ENCODE results near the gene UCKL1.
"Not testable (repeated sequence)": the region's sequence is repeated elsewhere in the genome, so short reads cannot be mapped to it uniquely, and the experiment has no call there.

Gene UCKL1

DNA sequence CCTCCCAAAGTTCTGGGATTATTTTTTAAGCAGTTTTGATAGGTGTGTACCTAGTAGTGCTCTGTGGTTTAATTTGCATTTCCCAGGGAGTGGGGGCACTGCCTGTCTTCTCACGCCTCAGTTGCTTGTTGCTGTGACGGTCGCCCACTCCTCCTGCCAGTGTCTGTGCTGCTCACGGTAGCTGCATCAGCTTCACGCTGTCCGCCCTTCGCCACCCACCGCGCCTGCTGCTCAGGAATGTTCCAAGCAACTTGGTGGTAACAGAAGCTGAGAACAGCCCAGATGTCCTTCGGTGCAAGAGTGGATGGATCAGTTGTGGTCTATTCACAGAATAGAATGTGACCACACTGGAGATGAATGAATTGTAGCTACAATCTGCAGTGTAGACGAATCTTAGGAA lies 38.4 kb downstream of the UCKL1 start:
- DNase-seq = no peak

DNA sequence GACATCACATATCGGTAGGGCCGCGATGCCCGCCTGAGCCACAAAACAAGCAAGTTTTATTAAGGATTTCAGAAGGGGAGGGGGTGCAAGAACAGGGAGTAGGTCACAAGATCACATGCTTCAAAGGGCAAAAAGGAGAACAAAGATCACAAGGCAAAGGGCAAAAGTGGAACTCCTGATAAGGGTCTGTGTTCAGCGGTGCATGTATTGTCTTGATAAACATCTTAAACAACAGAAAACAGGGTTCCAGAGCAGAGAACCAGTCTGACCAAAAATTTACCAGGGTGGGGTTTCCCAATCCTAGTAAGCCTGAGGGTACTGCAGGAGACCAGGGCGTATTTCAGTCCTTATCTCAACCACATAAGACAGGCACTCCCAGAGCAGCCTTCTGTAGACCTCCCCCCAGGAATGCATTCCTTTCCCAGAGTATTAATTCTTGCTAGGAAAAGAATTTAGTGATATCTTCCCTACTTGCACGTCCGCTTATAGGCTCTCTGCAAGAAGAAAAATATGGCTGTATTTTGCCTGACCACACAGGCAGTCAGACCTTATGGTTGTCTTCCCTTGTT lies 39.8 kb downstream of the UCKL1 start:
- DNase-seq = not testable (repeated sequence)

DNA sequence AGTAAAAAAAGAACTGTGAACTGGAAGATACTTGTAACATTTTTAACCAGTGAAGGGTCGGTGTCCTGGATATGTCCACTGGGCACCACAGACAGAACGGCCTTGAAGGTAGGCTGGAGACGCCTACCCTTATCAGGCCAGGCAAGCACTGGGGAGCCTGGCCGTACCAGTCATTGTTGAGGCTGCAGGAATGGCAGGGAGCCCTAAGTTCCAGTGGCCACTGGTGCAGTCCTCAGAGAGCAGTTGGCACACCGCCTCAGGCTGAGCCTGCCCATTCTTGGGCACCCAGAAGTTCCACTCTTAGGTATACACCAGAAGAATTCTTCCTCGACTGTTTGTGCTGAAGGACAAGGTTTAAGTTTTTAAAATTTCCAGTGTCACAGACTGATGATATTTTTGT lies 40.7 kb downstream of the UCKL1 start:
- no peak for DNase-seq

DNA sequence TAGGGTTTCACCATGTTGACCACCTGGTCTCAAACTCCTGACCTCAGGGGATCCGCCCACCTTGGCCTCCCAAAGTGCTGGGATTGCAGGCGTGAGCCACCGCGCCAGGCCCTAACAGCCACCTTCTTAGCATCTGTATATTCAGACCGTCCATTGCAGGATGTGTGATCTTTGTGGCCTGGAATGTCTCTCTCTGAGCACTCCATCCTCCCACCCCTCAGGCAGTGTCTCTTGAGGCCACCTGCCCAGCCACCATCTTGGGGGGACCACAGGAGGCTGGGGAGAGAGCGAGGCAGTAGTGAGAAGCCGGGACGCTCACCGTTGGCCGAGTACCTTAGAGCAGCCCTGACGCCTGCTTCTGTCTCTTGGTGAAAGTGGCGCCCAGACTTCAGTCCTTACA lies 42.4 kb downstream of the UCKL1 start:
- DNase-seq = no peak

DNA sequence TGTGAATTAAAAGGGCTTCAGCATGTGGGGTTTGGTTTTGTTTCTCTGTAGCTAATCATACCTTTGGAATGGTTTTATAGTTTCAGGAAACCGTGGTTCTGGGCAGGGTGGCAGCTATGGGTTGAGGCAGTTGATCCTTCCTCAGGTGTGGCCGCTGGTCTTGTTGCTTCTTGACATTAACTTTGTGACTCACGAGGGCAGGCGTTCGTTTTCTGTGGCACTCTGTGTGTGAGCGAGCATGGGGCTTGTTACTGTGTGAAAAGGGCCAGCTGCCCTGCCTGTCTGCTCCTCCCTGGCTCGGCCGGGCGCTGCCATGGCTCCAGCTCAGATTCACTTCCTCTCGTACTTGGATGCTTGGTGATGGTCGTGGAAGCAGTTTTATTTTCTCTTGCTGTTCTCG lies 45.0 kb downstream of the UCKL1 start:
- DNase-seq = no peak

DNA sequence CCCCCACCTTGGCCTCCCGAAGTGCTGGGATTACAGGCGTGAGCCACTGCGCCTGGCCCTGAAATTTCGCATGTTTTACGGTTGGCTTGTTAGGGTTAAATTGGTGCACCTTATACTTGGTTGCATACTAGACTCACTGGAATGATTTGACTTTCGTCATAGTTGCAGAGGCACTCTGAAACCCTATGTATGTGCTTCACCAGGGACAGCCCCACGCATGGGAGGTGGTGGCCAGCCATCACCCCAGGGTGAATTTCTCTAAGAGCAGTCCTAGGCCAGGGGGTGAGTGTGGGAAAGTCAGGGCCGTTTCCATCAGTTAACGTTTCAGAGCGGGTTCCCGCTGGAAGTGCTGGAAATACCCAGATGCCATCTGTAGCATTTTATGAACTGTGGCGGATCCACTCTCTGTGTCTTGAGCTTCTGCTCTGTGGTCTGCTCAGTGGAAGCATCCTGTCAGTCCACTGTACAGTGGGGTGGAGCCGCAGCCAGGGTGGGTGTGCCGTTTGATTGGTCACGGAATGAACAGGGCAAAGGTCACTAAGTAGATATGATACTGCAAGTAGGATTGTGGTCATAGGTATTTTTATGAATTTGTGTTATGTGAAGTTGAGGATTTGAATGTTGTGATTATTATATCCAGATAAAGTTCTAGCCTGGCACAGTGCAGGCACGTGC lies 48.1 kb downstream of the UCKL1 start:
- no peak for DNase-seq

DNA sequence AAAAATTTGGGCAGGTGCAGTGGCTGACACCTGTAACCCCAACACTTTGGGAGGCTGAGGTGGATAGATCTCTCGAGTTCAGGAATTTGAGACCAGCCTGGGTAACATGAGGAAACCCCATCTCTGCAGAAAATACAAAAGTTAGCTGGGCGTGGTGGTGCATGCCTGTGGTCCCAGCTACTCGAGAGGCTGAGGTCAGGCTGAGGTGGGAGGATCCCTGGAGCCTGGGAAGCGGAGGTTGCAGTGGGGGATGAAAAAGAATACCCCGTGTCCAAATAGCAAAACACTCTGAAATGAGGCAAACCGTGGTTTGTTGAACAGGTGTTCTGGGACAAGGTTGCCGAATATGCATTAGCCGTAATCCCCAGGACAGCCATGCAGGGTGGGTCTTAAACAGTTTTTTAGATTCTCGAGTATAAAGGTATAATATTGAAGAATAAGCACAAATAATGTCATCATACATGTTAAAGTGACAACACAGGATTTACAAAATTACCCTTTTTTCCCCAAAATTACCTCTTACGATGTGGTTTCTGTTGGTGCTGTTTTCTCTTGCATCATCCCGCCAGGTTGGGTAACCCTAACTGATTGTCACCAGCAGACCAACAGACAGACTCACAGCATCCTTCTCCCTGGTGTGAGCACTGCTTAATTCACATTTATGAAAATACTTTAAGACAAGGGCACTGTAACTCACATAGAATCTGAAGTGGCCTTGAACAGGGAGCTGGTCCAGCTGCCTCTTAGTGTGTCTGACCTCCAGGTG lies 52.2 kb downstream of the UCKL1 start:
- DNase-seq = no peak

DNA sequence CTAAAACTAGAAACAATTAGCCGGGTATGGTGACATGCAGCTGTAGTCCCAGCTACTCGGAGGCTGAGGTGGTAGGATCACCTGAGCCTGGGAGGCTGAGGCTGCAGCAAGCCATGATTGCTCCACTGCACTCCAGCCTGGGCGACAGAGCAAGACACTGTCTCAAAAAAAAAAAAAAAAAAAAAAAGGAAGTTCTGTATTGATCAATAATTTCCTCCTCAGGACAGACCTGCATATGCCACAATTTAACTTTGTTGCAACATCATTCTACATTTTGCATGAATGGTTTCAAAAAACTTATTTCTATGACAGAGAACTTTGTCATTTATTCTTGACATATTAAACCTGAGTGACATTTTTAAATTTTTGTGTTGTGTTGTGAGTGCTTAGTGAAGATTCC lies 55.8 kb downstream of the UCKL1 start:
- DNase-seq = peak in 1 of 2 experiments; percentile 9

DNA sequence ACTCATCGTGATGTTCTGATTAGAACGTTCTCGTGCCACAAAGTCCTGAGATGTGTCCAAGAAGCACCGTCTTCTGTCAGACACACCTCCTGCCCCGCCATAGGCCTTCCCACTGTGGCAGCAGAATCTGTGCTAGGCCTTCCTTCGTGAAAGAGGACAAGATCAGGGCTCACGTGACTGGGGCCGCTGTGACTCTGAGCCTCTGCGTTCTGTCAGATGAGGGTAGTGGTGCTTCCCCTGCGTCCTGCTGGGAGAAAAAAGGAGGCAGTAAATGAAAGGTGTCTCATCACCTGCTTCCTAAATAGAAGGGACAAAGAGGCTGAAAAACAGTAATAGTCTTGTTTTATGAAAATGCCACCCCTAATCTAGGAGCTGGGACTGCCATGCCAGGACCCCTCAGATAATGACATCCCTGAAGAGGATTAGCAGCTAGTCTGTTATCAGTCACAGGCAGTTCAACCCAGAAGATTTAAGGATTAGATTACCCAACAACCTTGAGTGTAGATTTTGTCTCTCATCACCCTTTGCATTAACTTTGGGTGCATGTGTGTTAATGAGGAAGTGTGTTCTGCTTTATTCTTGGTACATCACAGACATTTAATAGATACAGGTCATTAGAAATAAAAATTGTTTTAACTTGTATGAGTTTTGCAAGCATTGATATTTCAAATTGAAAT lies 57.2 kb downstream of the UCKL1 start:
- peak in 1 of 2 experiments; percentile 20 for DNase-seq

DNA sequence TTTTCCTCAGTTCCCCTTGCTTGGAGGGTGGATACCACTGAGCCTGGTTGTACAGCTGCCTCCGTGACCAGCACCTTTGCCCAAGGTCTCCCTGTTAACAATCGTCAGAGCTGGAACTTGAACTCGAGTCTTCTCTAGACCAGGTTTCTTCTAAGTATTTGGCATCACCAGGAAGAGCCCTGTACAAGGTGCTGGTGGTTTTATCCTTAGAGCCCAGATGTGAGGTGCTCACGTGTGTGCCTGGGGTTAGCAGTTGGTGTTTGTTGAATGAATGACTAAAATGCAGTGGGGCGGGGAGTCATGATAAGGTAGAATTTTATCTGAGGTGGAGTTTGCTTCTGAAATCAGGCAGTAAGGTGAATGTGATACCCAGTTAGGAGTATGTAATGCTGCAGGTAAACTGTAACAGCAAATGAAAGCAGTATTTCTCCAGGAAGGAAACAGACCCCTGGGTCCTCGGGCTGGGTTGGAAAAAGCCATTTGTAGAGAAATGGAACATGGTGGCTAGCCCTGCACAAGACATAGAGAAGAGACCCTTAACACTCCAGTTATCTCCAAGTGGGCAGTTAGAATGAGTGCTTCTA lies 58.1 kb downstream of the UCKL1 start:
- DNase-seq = no peak

DNA sequence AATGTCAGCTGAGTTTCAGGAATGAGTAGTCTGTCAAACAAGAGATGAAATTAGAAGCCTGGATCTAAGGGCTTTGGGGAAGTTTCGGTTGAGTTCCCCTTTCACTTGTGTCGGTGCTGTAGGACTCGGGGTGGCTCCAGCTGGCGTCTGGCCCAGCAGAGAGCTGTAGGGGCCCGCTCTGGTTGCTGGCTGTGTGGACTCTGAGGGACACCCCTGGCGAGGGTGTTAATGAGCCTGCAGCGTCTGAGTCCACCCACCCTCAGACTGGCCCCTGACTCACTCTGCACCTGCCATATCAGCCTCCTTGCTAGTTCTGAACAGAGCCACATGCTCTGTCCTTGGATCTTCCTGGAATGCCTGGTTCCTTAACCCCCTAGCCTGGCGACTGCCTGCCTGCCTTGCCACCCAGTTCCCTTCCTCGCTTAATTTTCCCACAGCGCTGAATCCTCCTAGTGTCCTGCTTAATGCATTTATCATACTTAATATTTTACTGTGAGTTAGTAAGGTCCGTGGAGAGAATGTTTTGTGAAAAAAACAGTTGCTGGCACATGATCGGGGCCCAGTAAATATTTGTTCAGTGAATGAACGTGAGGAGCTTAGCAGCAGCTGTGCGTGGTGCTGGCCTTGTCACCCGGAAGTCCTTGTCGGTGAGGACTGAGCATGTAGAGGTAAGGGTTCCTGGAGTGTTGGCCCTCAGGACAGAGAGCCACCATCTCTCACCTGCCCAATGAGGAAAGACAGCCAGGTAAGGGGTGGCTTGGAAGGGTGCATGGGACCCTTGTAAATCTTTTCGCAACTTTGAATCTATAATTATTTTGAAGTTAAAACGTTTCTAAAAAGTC lies 59.7 kb downstream of the UCKL1 start:
- peak; percentile 79 to 81 for DNase-seq

DNA sequence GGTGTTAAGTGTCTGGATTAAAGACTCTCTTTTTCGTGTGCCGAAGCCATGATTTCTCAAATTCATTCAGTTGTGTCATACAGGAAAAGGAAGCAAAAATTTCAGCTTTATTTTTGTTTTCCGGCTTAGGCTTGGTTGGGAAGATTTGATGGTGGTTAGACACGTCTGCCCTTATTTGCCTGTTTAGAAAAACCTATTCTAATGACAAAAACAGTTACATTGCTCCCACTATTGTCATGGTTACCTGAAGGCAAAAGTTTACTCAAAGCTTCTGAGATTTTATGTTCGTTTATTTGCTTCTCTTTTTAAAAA lies 60.3 kb downstream of the UCKL1 start:
- peak in 1 of 2 experiments; percentile 48 for DNase-seq

DNA sequence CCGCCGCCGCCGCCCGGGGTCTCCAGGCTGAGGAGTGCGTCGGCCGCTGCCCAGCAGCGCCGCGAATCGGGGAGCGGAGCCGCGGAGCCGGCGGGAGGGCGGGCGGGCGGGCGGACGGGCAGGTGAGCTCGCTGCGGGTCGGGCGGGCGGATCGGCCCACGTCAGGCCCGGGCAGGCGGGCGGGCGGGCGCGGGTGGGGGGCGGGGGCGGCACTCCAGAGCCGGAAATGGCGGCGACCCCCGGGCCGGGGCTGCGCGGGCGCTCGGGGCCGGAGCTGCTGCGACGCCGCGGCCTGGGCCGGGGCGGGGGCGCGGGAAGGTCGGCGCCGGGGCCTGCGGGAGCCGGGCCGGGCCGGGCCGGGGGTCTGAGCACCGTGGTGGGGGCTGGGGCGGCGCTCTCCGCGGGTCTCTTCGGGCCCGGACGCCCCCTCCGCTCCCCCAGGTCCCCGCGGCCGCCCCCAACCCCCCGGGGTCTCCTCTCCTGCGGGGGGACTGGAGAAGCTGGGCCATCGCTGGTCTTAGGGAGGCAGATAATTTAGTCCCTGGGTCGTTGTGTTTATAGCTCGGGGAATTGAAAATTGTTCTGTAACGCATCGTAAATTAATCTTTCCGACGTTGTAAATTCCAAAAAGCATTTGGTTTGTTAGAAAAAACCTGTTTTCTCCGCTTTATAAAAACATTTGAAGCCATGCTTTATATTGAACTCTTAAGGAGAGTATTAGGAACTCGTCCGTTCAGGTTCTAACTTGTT lies 60.8 kb downstream of the UCKL1 start:
- no peak for DNase-seq

DNA sequence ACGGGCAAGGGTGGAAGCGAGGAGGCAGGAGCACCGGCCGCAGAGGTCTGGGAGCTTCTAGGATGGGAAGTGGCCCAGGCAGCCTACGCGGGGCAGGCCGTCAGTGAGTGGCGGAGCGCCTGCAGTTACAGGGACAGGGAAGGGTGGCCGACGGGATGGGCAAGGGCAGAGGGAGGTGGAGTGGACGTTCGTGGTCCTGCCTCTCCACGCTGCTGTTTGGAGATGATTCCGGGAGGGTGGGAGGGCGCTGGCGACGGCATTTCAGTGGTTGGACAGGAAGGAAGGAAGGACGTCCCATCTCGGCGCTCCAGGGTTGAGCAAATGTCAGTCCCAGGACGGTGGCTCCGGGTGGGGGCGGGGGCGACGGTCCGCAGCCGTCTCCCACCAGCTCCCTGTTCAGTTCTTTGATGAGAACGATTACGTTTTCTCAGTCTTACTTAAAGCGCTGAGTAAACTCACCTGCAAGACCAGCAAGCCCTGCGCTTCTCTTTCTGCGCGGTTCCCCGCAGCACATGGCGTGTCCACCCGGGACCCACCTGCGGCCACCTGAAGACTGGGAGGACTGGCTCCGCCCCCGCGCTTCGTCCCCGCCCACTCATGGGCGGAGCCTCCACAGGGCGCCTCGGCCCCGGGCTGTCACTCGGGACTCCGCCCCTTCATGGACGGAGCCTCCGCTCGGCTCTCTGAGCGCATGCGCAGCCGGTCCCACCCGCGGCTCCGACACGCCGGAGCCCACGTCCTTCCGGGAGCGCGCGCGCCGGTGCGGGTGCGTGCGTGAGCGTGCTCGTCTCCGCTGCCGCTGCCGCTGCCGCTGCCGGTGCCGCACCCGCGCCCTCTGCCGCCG lies 61.6 kb downstream of the UCKL1 start, which contains the start of gene DNAJC5:
DNAJC5 (plus strand) TSS at position 769 of the 844 bp plus-strand sequence. CDS start 33,220 bp downstream, outside the sequence.
- DNase-seq = peak; percentile 79 to 80

DNA sequence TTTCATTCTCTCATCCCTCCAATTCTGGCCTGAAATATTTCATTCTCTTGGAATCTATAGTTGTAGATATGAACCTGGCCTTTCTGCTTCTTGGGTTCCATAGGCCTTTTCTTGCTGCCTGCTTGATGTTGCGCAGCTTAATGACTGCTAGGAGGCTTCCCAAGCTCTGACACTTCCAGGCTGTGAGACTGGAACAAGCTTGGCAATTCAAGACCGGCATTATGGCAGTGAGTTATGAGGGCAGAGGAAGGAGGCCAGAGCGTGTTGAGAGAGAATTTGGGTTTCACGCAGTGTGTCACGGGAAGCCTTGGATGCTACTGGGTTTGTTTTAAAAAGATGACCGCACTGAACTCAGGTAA lies 62.2 kb downstream of the UCKL1 start:
- no peak for DNase-seq

DNA sequence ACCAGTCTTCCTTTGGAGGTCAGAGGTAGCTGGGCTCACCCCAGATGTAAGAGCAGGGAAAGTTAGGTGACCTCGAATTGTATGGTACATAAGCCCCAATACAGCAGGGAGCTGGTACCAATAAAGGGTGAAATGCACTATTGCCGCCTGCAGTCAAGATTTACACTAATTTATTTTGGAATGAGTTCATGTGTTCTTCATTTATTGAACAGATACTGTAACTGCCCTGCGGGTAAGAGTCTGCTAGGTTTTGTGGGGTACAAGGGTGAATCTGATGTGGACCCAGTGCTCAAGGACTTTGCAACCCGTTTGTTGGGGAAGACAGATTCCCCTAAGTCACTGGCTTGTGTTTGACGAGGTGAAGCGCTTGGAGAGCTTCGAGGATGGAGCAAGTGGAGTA lies 63.8 kb downstream of the UCKL1 start:
- DNase-seq = no peak

DNA sequence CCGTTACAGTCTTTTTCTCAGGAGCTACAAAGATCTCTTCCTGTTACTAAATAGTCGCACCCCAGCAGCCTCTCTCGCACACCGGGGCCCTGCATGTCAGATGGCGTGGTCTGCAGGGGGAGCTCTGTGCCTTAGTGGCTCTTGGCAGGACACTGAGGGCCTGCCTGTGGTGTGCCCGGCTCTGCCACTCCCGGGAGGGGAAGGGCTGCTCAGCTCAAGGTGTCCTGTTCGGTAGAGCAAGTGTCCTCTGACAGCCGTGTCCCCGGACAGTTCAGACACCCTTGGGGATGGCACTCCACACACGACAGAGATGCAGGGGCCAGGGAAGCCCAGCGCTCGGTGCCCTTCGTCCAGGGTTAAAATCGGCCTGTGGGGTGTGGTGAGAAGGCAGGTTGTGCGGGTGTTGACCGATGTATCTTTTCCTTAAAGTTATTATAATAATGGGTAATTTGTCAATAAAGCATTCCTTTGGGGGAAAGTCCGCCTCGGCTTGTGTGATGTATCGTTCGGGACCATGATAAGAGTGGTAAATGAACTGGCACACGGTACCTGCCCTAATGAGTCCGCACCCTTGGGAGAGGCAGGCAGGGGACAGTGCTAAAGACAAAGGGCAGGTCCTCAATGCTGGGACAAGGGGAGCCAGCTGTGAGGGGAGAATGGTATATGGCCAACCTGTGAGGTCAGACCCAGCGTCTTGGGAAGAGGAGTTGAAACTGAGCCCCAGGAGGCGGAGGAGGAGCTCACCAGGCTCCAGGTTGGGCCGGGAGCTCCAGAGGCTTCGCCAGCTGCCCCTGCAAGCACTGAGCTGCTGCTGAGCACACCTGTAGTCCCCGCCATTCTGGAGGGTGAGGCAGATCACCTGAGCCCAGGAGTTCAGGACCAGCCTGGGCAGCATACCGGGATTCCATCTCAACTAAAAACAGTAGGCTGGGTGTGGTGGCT lies 64.9 kb downstream of the UCKL1 start:
- DNase-seq = no peak

DNA sequence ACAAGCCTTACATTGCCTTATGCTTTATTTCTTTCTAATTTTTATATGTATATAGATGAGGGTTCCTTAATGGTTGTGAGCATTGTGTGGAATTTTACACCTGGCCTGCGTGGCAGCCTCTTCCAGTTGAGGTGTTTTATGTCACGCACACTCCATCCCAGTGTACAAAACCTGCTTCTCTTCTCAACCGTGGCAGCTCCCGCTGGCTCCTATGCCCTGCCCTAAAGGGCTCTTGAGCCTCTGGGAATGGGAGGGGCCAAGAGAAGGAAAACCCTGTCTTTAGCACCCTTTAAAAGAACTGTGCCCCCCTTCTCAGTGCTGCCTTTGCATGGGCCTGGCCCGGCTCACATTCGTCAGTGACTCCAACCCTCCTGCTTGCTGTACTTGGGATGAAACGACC lies 65.6 kb downstream of the UCKL1 start:
- DNase-seq = no peak

DNA sequence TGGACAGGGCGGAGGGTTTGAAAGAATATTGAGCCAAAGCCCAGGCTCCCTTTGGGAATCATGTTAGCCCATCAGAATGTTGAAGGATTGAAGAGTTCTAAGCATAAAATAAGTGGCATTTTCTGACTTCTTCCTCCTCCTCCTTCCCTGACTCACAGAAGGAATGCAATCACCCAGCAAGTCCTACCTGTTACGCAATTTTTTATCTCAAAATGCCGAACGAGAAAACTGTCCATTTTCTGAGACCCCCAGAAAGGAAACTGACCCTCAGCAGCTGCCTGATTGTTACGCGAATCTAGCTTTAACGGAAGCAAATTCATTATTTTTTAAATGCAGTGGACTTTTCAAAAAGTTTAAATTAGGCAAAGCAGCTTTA lies 66.0 kb downstream of the UCKL1 start:
- DNase-seq = no peak

All from Kasumi-1 (cell line).